GOT3 (cell line): ENCODE results near the gene PTPRT.

Experiments
- DNase-seq: peaks from one replicate; lab custom pipeline; 2025; ENCODE audit warnings: mixed read lengths; lab: John Stamatoyannopoulos, UW

Gene PTPRT

DNA sequence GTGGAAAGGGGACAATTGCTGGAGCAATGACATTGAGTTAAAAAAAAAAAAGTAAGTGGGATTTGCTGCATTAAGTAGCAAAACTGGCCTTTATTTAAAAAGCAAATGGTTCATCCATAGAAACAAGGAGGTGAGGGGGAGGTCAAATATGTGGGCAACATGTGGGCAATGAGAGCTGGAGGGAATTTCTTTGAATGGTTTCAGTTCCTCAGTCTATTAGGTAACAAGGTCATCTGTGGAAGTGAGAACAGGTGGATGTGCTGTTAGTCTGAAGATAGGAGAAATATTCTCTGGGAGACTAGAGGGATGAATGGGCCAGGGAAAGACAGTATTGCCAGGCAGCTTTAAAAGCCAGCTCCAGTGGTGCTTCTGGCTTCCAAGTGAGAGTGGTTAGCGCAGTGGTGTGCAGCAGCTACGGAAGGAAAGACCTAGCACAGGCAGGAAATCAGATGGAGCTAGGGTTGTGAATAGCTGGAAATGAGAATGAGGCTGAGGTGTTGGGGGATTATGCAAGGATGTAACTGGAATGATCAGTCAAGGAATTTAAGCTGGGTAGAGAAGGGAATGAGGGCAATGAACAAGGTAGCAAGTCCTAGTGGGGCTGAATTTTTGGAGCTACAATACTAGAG is 727.6 kb downstream of the PTPRT start:
- DNase-seq: no peak

DNA sequence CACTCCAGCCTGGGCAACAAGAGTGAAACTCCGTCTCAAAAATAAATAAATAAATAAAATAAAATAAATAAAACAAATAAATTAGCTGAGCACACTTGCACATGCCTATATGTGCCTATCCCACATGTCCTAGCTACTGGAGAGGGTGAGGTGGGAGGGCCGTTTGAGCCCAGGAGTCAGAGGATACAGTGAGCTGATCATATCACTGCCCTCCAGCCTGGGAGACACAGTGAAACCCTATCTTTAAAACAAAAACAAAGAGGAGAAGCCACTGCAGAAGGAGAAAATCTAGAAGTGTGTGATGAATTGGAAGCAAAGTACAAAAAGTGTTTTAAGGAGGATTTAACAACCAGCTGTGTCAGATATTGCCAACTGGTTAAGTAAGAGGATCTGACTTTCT is 728.4 kb downstream of the PTPRT start:
- DNase-seq: no peak

- DNase-seq: no peak
Measured at GRCh38 chr20:42447270-42447669, 742.4 kb downstream of the PTPRT start.

- no peak for DNase-seq
Measured at GRCh38 chr20:42444799-42445198, 744.9 kb downstream of the PTPRT start.

DNA sequence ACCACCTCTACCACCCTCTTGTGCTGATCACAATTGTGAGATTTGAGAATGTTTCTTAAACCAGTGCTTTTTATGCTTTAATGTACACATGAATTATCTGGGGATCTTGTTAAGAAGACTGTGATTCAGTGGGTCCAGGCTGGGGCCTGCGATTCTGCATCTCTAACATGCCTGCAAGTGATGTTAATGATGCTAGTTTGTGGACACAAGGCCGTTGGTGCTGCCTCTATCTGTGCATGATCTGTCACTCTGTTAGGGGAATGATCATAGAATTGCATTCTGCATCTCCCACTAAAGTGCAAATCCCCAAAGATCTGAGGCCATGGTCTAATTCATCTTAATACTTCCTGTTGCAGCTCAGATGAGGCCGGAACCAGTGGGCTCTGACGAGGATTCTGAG is 746.5 kb downstream of the PTPRT start:
- no peak for DNase-seq

- no peak for DNase-seq
Measured at GRCh38 chr20:42442716-42443115, 747.0 kb downstream of the PTPRT start.

- DNase-seq: no peak
Measured at GRCh38 chr20:42441864-42442331, 747.8 kb downstream of the PTPRT start.

GRCh38 chr20:42441196-42441863 is 748.4 kb downstream of the PTPRT start:
- DNase-seq: no peak

- DNase-seq: no peak
Measured at GRCh38 chr20:42435230-42435629, 754.5 kb downstream of the PTPRT start.

DNA sequence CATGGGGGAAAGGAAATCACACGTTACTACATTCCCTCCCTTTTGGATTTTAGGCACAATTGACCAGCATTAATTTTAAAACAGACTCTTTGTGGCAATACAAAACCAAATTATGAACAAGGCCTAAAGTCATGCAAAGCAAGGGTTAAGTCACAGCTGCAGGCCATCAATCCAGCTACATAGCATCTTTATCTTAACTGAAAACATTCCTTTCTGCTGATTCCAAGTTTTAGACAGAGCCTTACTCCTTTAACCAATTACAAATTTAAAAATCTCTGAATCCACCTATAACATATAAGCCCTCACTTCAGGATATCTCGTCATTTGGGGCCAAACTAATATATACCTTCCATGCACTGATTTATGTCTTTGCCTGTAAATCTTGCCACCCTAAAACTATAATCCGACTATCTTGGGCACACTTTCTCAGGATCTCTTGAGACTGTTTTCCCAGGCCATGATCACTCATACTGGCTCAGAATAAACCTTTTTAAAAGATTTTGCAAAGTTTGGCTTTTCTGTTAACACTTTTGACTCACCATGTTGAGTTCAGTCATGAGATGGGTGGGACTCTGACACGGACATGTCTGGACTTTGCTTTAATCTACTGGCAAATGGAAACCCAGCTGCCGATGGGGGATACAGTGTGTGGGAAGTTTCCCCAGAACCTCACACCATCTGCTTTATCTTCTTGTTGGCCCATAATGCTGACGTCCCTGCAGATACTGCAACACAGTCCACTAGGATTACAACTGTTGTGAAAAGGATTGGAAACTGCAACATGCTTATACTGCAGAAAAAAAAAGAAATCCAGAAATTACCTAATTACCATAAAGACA is 757.0 kb downstream of the PTPRT start:
- DNase-seq: no peak

- no peak for DNase-seq
Measured at GRCh38 chr20:42430598-42430997, 759.1 kb downstream of the PTPRT start.

GRCh38 chr20:42429761-42430458 is 759.8 kb downstream of the PTPRT start:
- no peak for DNase-seq

- DNase-seq: no peak
Measured at GRCh38 chr20:42419814-42420532, 769.7 kb downstream of the PTPRT start.

- no peak for DNase-seq
Measured at GRCh38 chr20:42406826-42407225, 782.9 kb downstream of the PTPRT start.

GRCh38 chr20:42402455-42402854 is 787.3 kb downstream of the PTPRT start:
- DNase-seq: no peak

- DNase-seq: no peak
Measured at GRCh38 chr20:42401613-42402012, 788.1 kb downstream of the PTPRT start.

- no peak for DNase-seq
Measured at GRCh38 chr20:42399802-42400201, 789.9 kb downstream of the PTPRT start.

DNA sequence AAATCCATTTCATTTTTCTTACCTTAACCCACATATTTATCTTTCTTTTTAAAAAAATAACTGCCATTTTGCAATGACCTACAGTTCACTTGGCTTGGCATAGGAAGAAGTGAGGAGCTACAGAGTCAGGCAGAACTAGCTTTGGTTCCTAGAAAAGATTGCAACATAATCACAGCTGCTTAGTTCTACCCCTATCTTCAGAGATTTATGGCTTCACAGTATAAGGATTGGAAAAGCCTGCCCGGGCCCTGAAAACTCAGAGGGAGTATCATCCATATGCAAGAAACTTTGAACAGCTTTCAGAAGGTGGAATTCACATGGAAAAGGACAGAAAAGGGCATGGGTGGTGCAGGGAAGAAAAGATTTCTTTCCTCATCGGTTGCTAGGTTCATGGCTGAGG is 797.3 kb downstream of the PTPRT start:
- no peak for DNase-seq

DNA sequence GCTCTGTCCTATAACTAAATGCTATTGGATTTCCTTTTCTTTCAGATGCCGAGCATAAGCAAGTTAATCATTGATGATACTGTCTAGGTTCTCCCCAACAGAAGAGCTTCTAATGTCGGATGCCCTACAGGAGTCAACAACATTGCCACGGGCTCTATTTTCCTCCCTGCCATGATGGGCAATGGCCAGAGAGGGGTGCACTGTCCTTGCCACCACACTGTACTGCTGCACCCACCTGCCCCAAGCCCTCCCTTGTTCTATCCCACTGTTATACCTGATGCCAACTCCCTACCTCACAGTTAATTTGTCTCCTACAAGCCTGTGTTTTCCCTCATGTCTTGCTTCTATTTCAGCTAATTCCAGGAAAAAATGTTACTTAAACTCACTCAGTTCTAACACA is 797.9 kb downstream of the PTPRT start:
- no peak for DNase-seq

DNA sequence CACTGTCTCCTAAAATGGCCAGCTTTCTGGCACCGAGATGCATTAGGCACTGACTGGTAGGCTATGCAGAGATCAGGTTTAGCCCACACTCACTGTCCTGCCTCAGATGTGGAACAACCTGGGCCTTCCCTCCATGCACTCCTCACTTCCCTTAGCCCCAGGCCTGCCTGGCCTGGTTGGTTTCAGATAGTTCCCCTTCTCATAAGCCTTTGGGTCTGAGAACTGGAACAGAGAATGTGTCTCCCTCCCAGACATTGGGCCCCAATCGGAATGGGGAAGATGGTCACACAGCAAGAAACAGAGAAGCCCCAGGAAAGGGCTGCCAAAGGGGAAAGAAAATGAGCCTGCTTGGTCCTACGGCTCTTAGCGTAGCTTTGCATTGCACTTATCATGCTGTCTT is 809.4 kb downstream of the PTPRT start:
- no peak for DNase-seq

- no peak for DNase-seq
Measured at GRCh38 chr20:42379385-42379784, 810.3 kb downstream of the PTPRT start.

GRCh38 chr20:42378826-42379225 is 810.9 kb downstream of the PTPRT start:
- DNase-seq: no peak
